ENCODE results near the gene MAP1B.
"Not testable (repeated sequence)": the region's sequence is repeated elsewhere in the genome, so short reads cannot be mapped to it uniquely, and the experiment has no call there.

The MAP1B gene

DNA sequence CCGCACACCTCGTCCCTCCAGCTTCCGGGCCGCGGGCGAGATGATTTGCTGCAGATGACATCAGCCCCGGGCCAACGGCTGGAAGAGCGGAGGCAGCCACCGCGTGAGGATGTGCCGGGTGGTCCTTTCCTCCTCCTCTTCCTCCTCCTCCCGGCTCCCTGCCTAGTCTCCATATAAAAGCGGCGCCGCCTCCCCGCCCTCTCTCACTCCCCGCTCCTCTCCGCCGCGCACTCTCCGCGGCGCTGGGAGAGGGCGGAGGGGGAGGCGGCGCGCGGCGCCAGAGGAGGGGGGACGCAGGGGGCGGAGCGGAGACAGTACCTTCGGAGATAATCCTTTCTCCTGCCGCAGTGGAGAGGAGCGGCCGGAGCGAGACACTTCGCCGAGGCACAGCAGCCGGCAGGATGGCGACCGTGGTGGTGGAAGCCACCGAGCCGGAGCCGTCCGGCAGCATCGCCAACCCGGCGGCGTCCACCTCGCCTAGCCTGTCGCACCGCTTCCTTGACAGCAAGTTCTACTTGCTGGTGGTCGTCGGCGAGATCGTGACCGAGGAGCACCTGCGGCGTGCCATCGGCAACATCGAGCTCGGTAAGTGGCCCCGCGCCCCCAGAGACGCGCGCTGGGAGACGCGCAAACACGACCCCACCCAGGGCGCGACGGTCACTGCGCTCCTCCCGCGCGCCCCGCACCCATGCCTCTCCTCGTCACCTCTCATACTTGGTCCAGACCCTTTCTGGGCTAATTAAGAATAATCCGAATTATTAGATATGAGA lies at the start of gene MAP1B:
Gene MAP1B, plus strand, starts transcription at position 345 of the 770 bp plus-strand sequence. Its CDS starts 57 bp downstream, at position 402.
- DNase-seq = no peak

GRCh38 chr5:72057816-72058215 lies 49.5 kb upstream of the MAP1B start:
- DNase-seq = no peak

- no peak for DNase-seq
Measured at GRCh38 chr5:72063219-72063819, 44.0 kb upstream of the MAP1B start.

- no peak for DNase-seq
Measured at GRCh38 chr5:72064801-72065570, 42.3 kb upstream of the MAP1B start.

- DNase-seq = no peak
Measured at GRCh38 chr5:72065751-72066255, 41.5 kb upstream of the MAP1B start.

DNA sequence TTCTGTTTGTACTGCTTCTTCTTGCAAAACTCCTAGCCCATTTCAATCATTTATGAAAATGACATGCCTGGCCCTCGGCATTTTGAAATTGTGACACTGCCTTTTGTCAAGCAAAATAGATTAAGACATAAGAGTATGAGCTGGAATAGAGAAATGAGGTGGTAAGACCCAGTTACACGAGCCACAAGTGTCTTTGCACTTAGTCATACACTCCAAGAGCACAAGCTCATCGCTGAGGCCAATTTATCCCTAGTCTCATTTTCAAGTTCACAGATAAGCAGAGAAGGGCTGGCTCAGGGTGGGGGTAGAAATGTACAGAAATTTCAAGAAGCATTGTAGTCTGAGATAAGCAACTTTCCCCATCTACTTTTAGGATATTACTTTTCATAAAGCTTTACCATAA lies 40.6 kb upstream of the MAP1B start:
- no peak for DNase-seq

GRCh38 chr5:72067682-72068470 lies 39.4 kb upstream of the MAP1B start:
- DNase-seq = no peak

GRCh38 chr5:72070529-72070928 lies 36.7 kb upstream of the MAP1B start:
- DNase-seq = no peak

DNA sequence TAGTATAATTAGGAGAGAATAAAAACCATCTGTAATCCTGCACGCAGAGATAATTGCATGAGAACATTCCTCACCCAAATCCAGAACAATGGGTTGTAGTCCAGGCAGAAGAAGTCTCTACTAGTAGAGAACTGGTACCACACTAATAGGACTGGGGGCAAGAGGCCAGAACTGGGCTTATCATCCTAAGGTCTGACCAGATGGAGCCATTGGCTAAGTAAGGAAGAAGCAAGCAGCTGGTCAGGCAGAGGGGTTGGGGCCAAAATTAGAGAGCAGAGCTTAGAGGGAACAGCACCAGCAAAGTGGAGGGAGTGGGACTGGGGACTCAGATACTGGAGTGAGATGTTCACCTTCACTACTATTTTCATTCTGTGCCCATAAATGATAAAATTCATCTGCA lies 35.4 kb upstream of the MAP1B start:
- DNase-seq = no peak

DNA sequence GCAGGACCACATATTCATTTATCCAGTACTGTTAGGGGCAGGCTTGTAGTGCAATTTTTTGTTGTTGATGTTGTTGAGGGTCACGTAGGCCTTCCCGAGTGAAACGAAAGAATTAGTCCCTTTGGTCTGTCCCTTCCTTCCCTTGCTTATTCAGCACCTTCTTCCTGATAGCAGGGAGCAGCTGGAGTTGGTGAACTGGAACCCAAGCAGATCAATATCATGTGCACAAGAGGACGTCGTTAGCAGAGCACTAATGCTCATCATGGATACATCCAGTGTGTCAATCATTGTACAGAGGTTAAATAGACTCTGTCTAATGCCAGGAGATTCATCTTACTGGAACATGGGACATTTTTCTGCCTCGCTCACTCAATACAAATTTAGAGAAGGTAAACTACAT lies 33.0 kb upstream of the MAP1B start:
- DNase-seq = no peak

GRCh38 chr5:72075461-72075860 lies 31.8 kb upstream of the MAP1B start:
- no peak for DNase-seq

DNA sequence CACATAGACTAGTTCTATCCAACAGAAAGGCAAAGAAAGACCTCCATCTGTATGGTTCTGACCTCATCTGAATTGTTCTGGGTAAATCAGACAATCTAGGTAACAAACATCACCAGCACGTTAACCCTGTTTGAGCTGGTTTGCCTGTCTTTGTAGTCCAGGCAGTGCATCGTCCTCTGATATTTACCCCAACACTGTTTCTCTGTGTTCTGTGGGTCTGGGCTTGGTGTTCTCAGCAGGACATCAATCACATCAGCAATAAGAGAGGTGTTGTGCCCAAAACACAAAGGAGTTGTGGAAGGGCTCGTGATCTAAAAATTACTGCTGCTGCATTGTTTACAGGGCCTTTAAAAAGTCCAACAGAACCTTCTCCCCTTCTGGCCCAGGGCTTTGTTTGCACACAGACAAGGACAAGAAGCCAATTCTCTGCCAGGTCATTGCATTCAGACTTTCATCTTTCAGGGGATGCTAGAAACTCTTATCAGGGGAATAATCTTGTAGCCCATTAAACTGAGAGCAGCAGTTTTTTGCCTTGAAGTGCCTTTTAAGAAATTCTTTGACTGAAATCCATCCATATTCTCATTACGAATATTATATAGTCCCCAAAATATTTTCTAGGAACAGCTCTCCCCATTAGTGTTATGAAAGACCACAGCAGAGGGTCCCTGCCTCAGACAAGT lies 30.5 kb upstream of the MAP1B start:
- no peak for DNase-seq

- no peak for DNase-seq
Measured at GRCh38 chr5:72077390-72077789, 29.9 kb upstream of the MAP1B start.

GRCh38 chr5:72079288-72079687 lies 28.0 kb upstream of the MAP1B start:
- no peak for DNase-seq

DNA sequence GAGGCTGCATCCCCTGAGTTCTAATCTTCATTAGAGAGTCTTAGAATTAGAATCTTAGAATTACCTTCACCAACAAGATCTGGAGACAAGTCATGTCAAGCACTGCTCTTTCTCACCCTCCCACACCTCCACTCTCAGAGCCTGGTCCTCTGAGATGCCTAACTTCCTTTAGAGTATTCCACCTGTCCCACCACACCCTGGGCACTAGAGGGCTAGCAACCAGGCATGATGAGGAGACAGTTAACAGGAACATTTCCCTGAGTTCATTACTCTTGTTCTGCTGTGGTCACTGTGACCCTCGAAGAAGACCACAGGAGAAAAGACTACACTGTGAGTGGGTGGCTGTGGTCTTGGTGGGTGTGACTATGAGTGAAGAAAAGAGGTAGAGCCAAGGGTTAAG lies 25.2 kb upstream of the MAP1B start:
- DNase-seq = no peak

DNA sequence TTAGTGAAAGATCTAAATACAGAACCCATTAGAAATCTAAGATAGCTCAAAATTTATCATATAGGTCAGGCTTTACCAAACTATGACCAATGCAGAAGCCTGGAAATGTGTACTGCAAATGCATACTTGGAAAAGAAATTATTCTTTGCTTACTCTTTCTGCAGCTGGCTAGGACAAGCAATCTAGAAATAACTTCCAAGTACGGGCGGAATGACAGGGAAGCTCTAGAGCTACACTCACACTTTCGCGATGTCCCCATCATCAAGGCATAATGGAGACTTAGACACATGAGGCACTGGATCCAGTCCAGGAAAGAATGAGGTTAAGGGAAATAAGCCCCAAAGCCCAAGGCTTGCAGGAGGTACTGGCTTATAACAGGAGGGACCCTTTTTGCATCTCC lies 22.4 kb upstream of the MAP1B start:
- no peak for DNase-seq

DNA sequence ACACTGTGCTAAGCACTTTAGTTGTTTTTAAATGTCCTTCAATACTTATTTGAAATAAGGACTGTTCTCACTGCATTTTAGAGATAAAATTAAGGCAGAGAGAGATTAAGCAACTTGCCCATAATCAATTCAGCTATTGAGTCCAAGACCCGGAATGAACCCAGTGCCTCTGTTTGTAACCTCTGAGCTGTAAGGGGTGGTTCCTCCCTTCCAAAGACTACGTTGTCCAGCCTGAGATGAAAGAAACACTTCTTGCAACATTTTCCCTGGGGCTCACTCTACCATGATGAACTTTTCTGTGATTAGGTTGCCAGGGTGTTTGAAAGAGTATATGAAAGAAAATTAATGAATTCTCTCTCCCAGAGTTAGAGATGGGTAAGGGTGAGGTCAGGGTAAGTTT lies 22.0 kb upstream of the MAP1B start:
- no peak for DNase-seq

DNA sequence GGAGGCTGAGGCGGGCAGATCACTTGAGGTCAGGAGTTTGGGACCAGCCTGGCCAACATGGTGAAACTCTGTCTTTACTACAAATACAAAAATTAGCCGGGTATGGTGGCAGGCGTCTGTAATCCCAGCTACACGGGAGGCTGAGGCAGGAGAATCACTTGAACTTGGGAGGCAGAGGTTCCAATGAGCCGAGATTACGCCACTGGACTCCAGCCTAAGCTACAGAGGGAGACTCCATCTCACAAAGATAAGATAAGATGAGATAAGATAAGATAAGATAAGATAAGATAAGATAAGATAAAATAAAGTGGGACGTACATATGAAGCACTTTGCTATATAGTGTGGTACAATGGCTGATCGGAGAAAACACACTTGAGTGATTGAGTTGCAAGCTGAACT lies 17.6 kb upstream of the MAP1B start:
- DNase-seq = not testable (repeated sequence)

DNA sequence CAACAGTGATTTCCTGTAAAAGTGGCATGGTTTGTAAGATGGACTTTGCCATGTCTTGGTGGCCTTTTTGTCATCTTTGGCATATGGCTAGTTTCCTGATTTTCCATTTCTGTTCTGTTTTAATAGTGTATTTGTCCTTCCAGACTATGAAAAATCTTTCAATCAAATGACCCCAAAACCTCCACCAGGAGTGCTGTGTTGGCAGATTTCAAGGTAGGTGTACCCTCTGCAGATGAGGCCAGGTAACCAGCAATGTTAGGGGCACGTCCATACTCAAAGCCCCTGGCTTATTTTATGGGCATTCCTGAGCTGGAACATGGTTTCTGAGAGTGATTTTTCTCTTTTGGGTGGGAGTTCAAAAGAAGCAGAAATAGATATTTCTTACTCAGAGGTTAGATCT lies 15.2 kb upstream of the MAP1B start:
- no peak for DNase-seq

- DNase-seq = no peak
Measured at GRCh38 chr5:72093217-72093616, 14.1 kb upstream of the MAP1B start.

- DNase-seq = no peak
Measured at GRCh38 chr5:72093824-72094223, 13.5 kb upstream of the MAP1B start.

GRCh38 chr5:72096602-72097188 lies 10.6 kb upstream of the MAP1B start:
- DNase-seq = no peak
